8988T (cell line): Measurements from ENCODE around the gene RUSC1.

Experiments
- DNase-seq: peaks from one replicate; pipeline ENCODE4 v3.0.0; 2011

RUSC1 gene

DNA sequence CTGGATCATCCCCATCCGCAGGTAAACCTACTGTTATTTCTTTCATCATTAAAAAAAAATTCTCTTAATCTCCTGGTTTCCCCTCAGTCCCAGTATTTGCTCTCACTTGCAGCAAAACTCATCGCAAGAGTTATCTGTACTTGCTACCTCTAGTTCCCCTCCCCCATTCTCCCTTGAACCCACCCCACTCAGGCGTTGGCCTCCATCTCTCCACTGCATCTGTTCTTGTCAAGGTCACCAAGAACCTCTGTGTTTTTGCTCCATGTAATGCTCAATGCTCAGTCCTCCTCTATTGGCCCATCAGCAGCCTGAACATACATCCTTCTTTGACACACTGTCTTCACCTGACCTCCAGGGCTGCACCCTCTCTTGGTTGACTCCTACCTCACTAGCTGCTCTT lies 24.0 kb upstream of the RUSC1 start:
- DNase-seq = no peak

DNA sequence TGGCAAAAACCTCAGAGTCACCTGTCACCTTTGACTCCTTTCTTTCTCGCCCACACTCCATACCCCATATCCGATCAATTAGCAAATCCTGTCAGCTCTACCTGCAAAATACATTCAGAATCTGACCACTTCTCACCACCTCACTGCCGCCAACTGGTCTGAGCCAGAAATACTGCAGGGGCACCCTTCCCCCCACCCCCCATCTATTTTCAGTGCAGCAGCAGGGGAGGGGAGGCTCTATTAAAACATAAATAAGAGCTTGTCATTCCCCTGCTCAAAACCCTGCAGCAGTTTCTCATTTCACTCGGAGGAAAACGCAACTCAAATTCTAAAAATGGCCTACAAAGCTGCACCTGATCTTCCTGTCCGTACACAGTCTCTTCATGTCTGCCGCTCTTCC lies 23.3 kb upstream of the RUSC1 start:
- DNase-seq = no peak

DNA sequence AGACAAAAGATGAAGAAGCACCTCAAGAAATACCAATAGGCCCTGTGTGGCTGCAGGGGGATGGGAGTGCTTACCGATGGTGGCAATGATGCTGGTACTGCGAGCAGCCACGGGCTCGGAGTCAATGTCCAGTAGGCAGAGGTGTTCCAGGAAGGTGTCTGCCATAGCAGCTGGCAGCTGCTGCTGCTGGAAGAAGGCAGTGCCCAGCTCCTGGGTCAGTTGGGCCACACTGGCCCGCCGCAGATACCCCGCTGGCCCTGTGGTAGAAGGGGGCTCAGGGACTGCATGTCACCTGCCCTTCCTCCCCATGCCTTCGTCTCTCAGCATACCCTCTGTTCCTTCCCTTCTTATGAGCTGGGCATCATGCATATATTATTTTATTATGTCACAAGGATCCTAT lies 20.7 kb upstream of the RUSC1 start:
- DNase-seq = no peak

DNA sequence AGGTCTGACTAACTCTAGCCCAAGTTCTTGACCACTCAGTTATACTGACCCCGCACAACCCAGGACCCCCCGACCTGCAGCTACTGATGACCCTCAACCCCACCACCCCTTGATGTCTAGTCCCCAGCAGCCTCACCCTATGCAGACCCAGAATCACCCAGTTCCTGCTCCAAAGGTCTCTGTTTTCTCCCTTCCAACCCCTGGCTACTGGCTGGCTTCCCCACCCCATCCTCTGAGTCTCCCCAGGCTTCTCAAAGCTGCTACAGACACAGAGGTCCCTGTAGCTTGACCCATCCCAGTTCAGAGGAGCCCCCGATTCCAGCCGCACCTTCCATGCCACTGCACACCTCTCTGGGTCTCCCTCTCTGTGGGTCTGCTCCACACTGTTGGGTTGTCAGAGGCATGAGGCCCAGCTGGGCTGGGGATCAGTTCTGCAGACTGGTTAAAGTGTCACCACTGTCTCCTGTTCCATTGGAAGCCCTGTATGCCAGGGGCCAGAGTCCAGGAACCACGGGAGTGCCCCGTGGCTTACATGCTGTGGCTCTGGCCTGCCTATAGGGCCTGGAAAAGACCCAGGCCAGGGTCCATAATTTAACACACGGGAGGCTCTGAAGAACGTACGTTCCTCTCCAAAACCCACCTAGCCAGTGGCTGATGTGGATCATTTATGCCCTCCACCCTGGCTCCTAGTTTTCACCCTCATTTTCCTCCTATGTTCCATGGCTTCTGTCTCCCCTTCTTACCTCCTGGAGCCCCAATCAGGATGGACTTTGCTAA lies 20.0 kb upstream of the RUSC1 start:
- DNase-seq = no peak

DNA sequence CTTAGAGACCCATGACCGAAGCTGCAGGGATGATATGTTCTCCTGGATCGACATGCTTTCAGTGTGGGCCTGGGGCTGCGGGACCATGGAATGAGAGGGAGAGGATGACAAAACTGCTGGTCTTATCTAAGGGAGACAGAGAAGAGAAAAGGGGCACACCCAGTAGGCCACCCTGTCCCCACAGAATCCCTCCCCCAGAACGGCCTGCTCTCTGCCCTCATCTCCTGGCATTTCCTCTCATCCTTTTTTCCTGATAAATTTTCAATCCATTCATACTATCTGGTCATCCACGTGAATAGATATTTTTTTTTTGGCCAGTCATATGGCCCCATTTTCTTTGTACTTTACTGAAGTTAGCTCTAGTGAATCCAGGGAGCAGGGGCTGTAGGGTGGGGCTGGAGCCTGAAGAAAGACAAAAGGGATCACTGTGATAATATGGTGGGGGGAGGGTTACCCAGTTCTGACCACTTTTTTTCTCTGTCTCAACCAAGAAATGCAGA lies 19.3 kb upstream of the RUSC1 start, which contains the start of gene PKLR:
PKLR (minus strand) TSS at position 97 of the 500 bp plus-strand sequence; CDS start at position 54, 43 bp downstream.
- no peak for DNase-seq

- DNase-seq = no peak
Measured at GRCh38 chr1:155304558-155305063, 16.1 kb upstream of the RUSC1 start.

DNA sequence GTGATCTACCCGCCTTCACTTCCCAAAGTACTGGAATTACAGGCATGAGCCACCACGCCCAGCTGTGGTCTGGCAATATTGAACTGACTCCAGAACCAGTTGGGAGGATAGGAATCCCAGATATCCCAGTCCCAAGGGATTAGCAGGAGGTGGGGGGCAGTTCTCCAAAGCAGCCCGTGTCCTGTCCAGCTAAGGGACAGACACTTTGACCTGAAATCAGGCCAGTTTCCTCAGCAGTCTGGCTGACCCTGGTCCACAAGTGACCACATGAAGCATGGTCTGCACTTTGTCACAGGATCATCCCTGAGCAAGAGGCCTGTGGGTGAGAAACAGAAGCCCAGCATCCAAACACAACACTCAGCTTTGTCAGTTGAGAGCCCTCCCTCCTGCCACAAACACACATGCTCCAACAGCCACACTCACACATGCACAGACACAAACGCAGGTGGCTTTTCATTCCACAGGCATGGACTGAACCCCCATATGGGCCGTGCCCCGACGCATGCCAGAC lies 14.8 kb upstream of the RUSC1 start:
- no peak for DNase-seq

- DNase-seq = no peak
Measured at GRCh38 chr1:155307247-155307740, 13.4 kb upstream of the RUSC1 start.

- peak; percentile 88 for DNase-seq
Measured at GRCh38 chr1:155308493-155309422, 11.9 kb upstream of the RUSC1 start, which contains the start of gene FDPS. FDPS (plus strand) TSS chr1:155308866; CDS start chr1:155309790, 924 bp downstream.

GRCh38 chr1:155309423-155310021 lies 11.2 kb upstream of the RUSC1 start:
- DNase-seq = no peak

GRCh38 chr1:155313261-155313660 lies 7.4 kb upstream of the RUSC1 start:
- no peak for DNase-seq

GRCh38 chr1:155316922-155317321 lies 3.8 kb upstream of the RUSC1 start:
- DNase-seq = no peak

GRCh38 chr1:155318082-155318481 lies 2.6 kb upstream of the RUSC1 start:
- no peak for DNase-seq

GRCh38 chr1:155319536-155319935 lies 1.2 kb upstream of the RUSC1 start:
- no peak for DNase-seq

- DNase-seq = no peak
Measured at GRCh38 chr1:155320252-155320651, 442 bp upstream of the RUSC1 start.

GRCh38 chr1:155321639-155322503 lies 1.2 kb downstream of the RUSC1 start:
- DNase-seq = no peak

- no peak for DNase-seq
Measured at GRCh38 chr1:155322571-155322952, 1.9 kb downstream of the RUSC1 start.

GRCh38 chr1:155322953-155323728 lies 2.4 kb downstream of the RUSC1 start:
- DNase-seq = peak; percentile 93

- DNase-seq = peak; percentile 70
Measured at GRCh38 chr1:155323729-155324036, 3.0 kb downstream of the RUSC1 start.

- DNase-seq = peak; percentile 91
Measured at GRCh38 chr1:155324037-155324716, 3.5 kb downstream of the RUSC1 start.
